Liver (tissue), 9 donors: ENCODE data around the gene LBP. TPM values are rescaled to one million over a fixed set of nuclear protein-coding genes. Genes with fewer than 3 reads are reported as not detected.

Source experiments
- DNase-seq: peaks from one replicate; pipeline ENCODE4 v3.0.0-alpha.2; 2017; ENCODE audit warnings: low spot score
- H3K27ac ChIP-seq, 2 donors: one replicate each; pipeline ENCODE4 v1.7.0; 2013; ENCODE audit warnings: inconsistent platforms in 2 of 2, low read length in 2 of 2, control low read depth in 1 of 2, low read depth in 1 of 2, mild to moderate bottlenecking in 1 of 2
- H3K27me3 ChIP-seq, 4 donors: one replicate each; pipeline versions ENCODE4 v1.6.1 to v1.7.0; 2013; ENCODE audit warnings: low read length in 3 of 4, inconsistent platforms in 1 of 4, mild to moderate bottlenecking in 1 of 4, moderate library complexity in 1 of 4; ENCODE audit not compliant: control insufficient read depth in 4 of 4, insufficient read depth in 4 of 4
- H3K36me3 ChIP-seq, 4 donors: one replicate each; pipeline versions ENCODE4 v1.6.1 to v1.7.0; 2013; ENCODE audit warnings: low read length in 3 of 4, mild to moderate bottlenecking in 3 of 4, low read depth in 1 of 4, moderate library complexity in 1 of 4; ENCODE audit not compliant: control insufficient read depth in 4 of 4, insufficient read depth in 3 of 4
- H3K4me1 ChIP-seq, 4 donors: one replicate each; pipeline versions ENCODE4 v1.6.1 to v1.7.0; 2013; ENCODE audit warnings: low read length in 3 of 4, mild to moderate bottlenecking in 3 of 4, moderate library complexity in 1 of 4; ENCODE audit not compliant: control insufficient read depth in 4 of 4, insufficient read depth in 4 of 4
- H3K4me3 ChIP-seq, 3 donors: one replicate each; pipeline versions ENCODE4 v1.6.1 to v1.7.0; 2013; ENCODE audit warnings: low read length in 3 of 3, control low read depth in 1 of 3, low read depth in 1 of 3, mild to moderate bottlenecking in 1 of 3
- H3K9ac ChIP-seq, 2 donors: one replicate each; pipeline ENCODE4 v1.7.0; 2013; ENCODE audit warnings: low read length in 2 of 2, mild to moderate bottlenecking in 2 of 2, moderate library complexity in 2 of 2, control low read depth in 1 of 2, low read depth in 1 of 2
- H3K9me3 ChIP-seq, 4 donors: one replicate each; pipeline versions ENCODE4 v1.6.1 to v1.7.0; 2013; ENCODE audit warnings: low read length in 3 of 4; ENCODE audit not compliant: control insufficient read depth in 4 of 4
- EGR1 ChIP-seq, 2 donors: IDR thresholded peaks; 2 replicates each; pipeline ENCODE4 v1.6.1; 2016 to 2018; ENCODE audit warnings: antibody characterized with exemption in 2 of 2, low read depth in 2 of 2
- FOXA1 ChIP-seq: IDR thresholded peaks from 2 replicates; pipeline ENCODE4 v1.6.1; 2016; ENCODE audit warnings: antibody characterized with exemption
- FOXA2 ChIP-seq: IDR thresholded peaks from 2 replicates; pipeline ENCODE4 v1.6.1; 2016; ENCODE audit warnings: antibody characterized with exemption
- GABPA ChIP-seq, 2 donors: IDR thresholded peaks in 1 of 2; conservative IDR thresholded peaks in 1 of 2; 2 replicates each; pipeline ENCODE4 v1.6.1; 2016; ENCODE audit warnings: antibody characterized with exemption in 2 of 2, mild to moderate bottlenecking in 1 of 2, moderate library complexity in 1 of 2
- HNF4A ChIP-seq, 2 donors: conservative IDR thresholded peaks; 2 replicates each; pipeline ENCODE4 v1.6.1; 2016; ENCODE audit warnings: antibody characterized with exemption in 2 of 2, mild to moderate bottlenecking in 2 of 2
- HNF4G ChIP-seq: IDR thresholded peaks from 2 replicates; pipeline ENCODE4 v1.6.1; 2016; ENCODE audit warnings: antibody characterized with exemption
- JUND ChIP-seq, 2 donors: IDR thresholded peaks; 2 replicates each; pipeline ENCODE4 v1.6.1; 2016; ENCODE audit warnings: antibody characterized with exemption in 2 of 2
- NR2F2 ChIP-seq: IDR thresholded peaks from 2 replicates; pipeline ENCODE4 v1.6.1; 2016; ENCODE audit warnings: antibody characterized with exemption
- RAD21 ChIP-seq, 2 donors: IDR thresholded peaks; 2 replicates each; pipeline ENCODE4 v1.6.1; 2016; ENCODE audit warnings: antibody characterized with exemption in 2 of 2, mild to moderate bottlenecking in 2 of 2
- RXRA ChIP-seq, 2 donors: IDR thresholded peaks; 2 replicates each; pipeline ENCODE4 v1.6.1; 2017 to 2018; ENCODE audit warnings: antibody characterized with exemption in 2 of 2, mild to moderate bottlenecking in 1 of 2
- SP1 ChIP-seq: IDR thresholded peaks from 2 replicates; pipeline ENCODE4 v1.6.1; 2018; ENCODE audit warnings: antibody characterized with exemption, mild to moderate bottlenecking
- TAF1 ChIP-seq: conservative IDR thresholded peaks from 2 replicates; pipeline ENCODE4 v1.6.1; 2016; ENCODE audit warnings: antibody characterized with exemption, mild to moderate bottlenecking
- YY1 ChIP-seq: IDR thresholded peaks from 2 replicates; pipeline ENCODE4 v1.6.1; 2016; ENCODE audit warnings: antibody characterized with exemption, mild to moderate bottlenecking
- WGBS: extraction: QIAGEN DNeasy Blood & Tissue Kit; methylation state at CpG from one replicate; pipeline ENCODE4 v1.1.7; 2013; 5-methylcytosine and 5-hydroxymethylcytosine counted together
- polyA plus RNA-seq, 2 donors: library from polyadenylated mRNA; stranded (reverse) in 1 of 2; unstranded in 1 of 2; fragments of 200-250 nt in 1 of 2; fragments of >200 nt in 1 of 2; fragmentation: Nextera tagmentation in 1 of 2; extraction: Ambion mirVana in 1 of 2; gene quantifications; one replicate each; pipeline versions ENCODE4 v1.2.1 to v1.2.3, GENCODE V29; 2013 to 2015
- total RNA-seq, 2 donors: library from RNA; depleted of rRNA; stranded (reverse); fragments of >200 nt; gene quantifications; one replicate each; pipeline ENCODE4 v1.2.3, GENCODE V29; 2014
- TF ChIP-seq, protein P1 (sequence below): IDR thresholded peaks from 2 replicates; pipeline ENCODE4 v1.6.1; 2016; ENCODE audit warnings: antibody characterized with exemption
- TF ChIP-seq, protein P2 (sequence below): IDR thresholded peaks from 2 replicates; pipeline ENCODE4 v1.6.1; 2016; ENCODE audit warnings: antibody characterized with exemption
- TF ChIP-seq, protein P3 (sequence below): IDR thresholded peaks from 2 replicates; pipeline ENCODE4 v1.6.1; 2016; ENCODE audit warnings: antibody characterized with exemption, mild to moderate bottlenecking
- TF ChIP-seq, protein P4 (sequence below): IDR thresholded peaks from 2 replicates; pipeline ENCODE4 v1.6.1; 2016; ENCODE audit warnings: antibody characterized with exemption
- TF ChIP-seq, protein P5 (sequence below): fragments of 150-350 bp; IDR thresholded peaks from 2 replicates; pipeline ENCODE4 v1.5.1; 2017; ENCODE audit warnings: improper control_type of control experiment, low read depth, low read length; ENCODE audit not compliant: missing input control
- donor health status: healthy.
- donor health status: healthy.
- donor health status: healthy.
- donor health status: healthy.
- donor health status: healthy.

The LBP gene
- total and polyA plus RNA-seq, 4 donors = 561 to 1,485 (median 1,083) TPM

DNA sequence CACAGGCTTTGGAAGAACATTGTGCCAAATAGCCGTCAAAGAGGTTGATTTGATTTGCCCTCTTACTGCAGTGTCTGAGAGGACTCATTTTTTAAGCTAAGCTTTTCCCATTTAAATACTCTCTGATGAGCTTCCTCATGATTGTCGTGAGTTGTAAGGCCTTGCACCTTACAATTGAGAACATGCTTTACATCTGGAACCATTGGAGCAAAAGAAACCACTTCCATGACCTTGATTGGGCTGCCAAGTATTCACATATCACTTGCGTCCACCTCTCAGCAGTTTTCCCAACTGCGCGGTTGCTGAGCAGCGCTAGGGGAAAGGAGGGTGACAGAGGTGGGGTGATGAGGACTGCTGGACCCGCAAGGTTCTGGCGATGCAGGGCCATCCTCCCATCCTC lies 12.3 kb upstream of the LBP start:
- H3K4me3 ChIP-seq = no peak overlapping the region
- H3K9me3 ChIP-seq = peaks cover 0 to 5% (median 0%) of the 10 kb centered on the region in 4 donors
- peaks cover 3 to 16% (median 14%) of the 10 kb centered on the region in 4 donors for H3K4me1 ChIP-seq
- TF ChIP-seq, protein P1, sequence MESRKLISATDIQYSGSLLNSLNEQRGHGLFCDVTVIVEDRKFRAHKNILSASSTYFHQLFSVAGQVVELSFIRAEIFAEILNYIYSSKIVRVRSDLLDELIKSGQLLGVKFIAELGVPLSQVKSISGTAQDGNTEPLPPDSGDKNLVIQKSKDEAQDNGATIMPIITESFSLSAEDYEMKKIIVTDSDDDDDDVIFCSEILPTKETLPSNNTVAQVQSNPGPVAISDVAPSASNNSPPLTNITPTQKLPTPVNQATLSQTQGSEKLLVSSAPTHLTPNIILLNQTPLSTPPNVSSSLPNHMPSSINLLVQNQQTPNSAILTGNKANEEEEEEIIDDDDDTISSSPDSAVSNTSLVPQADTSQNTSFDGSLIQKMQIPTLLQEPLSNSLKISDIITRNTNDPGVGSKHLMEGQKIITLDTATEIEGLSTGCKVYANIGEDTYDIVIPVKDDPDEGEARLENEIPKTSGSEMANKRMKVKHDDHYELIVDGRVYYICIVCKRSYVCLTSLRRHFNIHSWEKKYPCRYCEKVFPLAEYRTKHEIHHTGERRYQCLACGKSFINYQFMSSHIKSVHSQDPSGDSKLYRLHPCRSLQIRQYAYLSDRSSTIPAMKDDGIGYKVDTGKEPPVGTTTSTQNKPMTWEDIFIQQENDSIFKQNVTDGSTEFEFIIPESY = no peak
- TF ChIP-seq NR2F2 = no peak
- DNase-seq = no peak
- no peaks in the 10 kb centered on the region for H3K27me3 ChIP-seq
- WGBS = 89% methylated on average over 8 of the region's 8 CpGs
- no peak overlapping the region for H3K9ac ChIP-seq
- no peak overlapping the region for H3K27ac ChIP-seq
- no peaks in the 10 kb centered on the region for H3K36me3 ChIP-seq

DNA sequence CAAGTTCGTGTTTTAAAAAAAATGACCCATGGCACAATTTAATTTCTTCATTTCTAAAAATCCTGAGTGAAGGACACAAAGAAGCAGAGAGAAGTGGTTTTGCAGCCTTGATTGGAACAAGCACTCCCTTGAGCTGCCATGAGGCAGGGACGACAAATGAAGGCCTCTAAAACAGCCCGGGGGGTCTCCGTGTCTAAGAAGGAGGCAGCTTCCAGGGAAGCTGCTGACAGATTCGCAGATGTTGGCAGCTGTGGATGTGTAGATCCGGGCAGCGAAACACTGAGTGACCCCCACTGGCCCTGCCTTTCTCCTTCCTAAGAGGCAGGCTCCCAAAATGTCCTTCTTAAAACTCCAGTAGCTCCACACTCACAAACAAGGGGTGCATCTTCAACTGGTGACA lies 9.6 kb upstream of the LBP start:
- 72% methylated on average over 7 of the region's 7 CpGs for WGBS

More for the DNA sequence above, 9.6 kb upstream of the LBP start:
- Histone ChIP-seq H3K4me1 (peaks cover 5 to 22% (median 18%) of the 10 kb centered on the region in 4 donors), H3K36me3 (no peaks in the 10 kb centered on the region), H3K27me3 (no peaks in the 10 kb centered on the region), H3K9me3 (peaks cover 0 to 5% (median 0%) of the 10 kb centered on the region in 4 donors), H3K9ac (no peak overlapping the region), H3K27ac (no peak overlapping the region), H3K4me3 (no peak overlapping the region)
- TF ChIP-seq JUND (IDR thresholded peaks at IDR 0.05) (no peak), RAD21 (IDR thresholded peaks at IDR 0.05) (no peak), FOXA2 (no peak), HNF4G (no peak), FOXA1 (no peak), HNF4A (conservative IDR thresholded peaks at IDR 0.05) (no peak), SP1 (no peak), NR2F2 (no peak), TAF1 (no peak), GABPA (IDR thresholded peaks at IDR 0.05 in 1 of 2, conservative IDR thresholded peaks at IDR 0.05 in 1 of 2) (no peak), YY1 (no peak), RXRA (IDR thresholded peaks at IDR 0.05) (no peak), EGR1 (IDR thresholded peaks at IDR 0.05; ENCODE audit: low read depth in 2 of 2) (no peak)
- TF ChIP-seq, protein P1 = no peak
- TF ChIP-seq, protein P2, sequence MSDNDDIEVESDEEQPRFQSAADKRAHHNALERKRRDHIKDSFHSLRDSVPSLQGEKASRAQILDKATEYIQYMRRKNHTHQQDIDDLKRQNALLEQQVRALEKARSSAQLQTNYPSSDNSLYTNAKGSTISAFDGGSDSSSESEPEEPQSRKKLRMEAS = no peak
- TF ChIP-seq, protein P3, sequence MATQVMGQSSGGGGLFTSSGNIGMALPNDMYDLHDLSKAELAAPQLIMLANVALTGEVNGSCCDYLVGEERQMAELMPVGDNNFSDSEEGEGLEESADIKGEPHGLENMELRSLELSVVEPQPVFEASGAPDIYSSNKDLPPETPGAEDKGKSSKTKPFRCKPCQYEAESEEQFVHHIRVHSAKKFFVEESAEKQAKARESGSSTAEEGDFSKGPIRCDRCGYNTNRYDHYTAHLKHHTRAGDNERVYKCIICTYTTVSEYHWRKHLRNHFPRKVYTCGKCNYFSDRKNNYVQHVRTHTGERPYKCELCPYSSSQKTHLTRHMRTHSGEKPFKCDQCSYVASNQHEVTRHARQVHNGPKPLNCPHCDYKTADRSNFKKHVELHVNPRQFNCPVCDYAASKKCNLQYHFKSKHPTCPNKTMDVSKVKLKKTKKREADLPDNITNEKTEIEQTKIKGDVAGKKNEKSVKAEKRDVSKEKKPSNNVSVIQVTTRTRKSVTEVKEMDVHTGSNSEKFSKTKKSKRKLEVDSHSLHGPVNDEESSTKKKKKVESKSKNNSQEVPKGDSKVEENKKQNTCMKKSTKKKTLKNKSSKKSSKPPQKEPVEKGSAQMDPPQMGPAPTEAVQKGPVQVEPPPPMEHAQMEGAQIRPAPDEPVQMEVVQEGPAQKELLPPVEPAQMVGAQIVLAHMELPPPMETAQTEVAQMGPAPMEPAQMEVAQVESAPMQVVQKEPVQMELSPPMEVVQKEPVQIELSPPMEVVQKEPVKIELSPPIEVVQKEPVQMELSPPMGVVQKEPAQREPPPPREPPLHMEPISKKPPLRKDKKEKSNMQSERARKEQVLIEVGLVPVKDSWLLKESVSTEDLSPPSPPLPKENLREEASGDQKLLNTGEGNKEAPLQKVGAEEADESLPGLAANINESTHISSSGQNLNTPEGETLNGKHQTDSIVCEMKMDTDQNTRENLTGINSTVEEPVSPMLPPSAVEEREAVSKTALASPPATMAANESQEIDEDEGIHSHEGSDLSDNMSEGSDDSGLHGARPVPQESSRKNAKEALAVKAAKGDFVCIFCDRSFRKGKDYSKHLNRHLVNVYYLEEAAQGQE = no peak
- TF ChIP-seq, protein P4, sequence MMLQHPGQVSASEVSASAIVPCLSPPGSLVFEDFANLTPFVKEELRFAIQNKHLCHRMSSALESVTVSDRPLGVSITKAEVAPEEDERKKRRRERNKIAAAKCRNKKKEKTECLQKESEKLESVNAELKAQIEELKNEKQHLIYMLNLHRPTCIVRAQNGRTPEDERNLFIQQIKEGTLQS = no peak
- TF ChIP-seq, protein P5, sequence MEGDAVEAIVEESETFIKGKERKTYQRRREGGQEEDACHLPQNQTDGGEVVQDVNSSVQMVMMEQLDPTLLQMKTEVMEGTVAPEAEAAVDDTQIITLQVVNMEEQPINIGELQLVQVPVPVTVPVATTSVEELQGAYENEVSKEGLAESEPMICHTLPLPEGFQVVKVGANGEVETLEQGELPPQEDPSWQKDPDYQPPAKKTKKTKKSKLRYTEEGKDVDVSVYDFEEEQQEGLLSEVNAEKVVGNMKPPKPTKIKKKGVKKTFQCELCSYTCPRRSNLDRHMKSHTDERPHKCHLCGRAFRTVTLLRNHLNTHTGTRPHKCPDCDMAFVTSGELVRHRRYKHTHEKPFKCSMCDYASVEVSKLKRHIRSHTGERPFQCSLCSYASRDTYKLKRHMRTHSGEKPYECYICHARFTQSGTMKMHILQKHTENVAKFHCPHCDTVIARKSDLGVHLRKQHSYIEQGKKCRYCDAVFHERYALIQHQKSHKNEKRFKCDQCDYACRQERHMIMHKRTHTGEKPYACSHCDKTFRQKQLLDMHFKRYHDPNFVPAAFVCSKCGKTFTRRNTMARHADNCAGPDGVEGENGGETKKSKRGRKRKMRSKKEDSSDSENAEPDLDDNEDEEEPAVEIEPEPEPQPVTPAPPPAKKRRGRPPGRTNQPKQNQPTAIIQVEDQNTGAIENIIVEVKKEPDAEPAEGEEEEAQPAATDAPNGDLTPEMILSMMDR = no peak
- no peak for DNase-seq
